ENCODE measurements around the gene ALKAL2.

The ALKAL2 gene

DNA sequence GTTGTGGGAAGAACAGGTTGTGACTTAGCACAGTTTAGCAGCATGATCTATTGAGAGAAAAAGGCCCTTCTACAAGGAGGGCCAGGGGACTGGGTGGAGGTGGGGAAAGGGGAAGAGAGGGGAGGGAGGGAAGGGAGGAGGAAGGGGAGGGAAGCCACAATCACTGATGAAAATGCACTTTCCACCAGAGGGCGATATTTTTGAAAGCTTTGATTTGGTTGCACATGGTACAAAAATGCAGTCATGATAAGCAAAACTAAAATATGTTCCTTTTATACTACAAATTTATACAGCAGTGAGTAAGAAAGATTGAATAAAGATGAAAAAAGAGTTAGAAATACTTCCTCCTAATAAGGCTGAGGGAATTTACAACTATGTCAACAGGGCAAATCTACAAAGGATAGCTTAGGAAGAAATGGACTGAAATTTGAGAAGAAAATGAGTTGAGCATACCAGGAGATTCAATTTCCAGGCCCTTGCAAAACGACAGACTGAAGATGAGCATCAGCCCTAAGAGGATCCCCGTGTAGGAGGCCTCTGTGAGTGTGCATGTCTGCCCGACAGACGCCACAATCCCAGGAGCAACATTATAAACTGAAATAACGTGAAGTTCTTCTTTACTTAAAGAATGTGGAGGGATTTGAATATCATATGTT is 41.3 kb downstream of the ALKAL2 start:
- Histone ChIP-seq H3K36me3 (ENCODE audit: control insufficient read depth in 4 of 4, insufficient read depth in 4 of 4, low read length in 3 of 4) (peaks cover 6 to 41% (median 22%) of the 10 kb centered on the region in 4 experiments), H3K27ac (ENCODE audit: insufficient read depth in 1 of 2, low read depth in 1 of 2, low read length in 2 of 2, poor library complexity in 1 of 2, severe bottlenecking in 2 of 2) (no peak overlapping the region), H3K27me3 (replicated peaks in 2 of 5; ENCODE audit: control insufficient read depth in 4 of 5, insufficient read depth in 5 of 5, low read length in 4 of 5) (no peaks in the 10 kb centered on the region), H3K9me3 (ENCODE audit: control extremely low read depth in 1 of 5, control insufficient read depth in 4 of 5, insufficient read depth in 2 of 5, low read depth in 1 of 5, low read length in 4 of 5) (peaks cover 0 to 8% (median under 1%) of the 10 kb centered on the region in 5 experiments), H3K4me1 (ENCODE audit: control extremely low read depth in 1 of 4, control insufficient read depth in 4 of 4, insufficient read depth in 4 of 4, low read length in 3 of 4) (no peaks in the 10 kb centered on the region), H3K4me3 (ENCODE audit: control insufficient read depth in 1 of 7, extremely low read depth in 1 of 7, insufficient read depth in 4 of 7, low read depth in 2 of 7, low read length in 6 of 7) (no peak overlapping the region)
- DNase-seq: peak; percentile 77 to 88 (median 82)
- 83% methylated on average over 5 of the region's 6 CpGs for WGBS (ENCODE audit: insufficient coverage)
- CTCF ChIA-PET: interaction anchor here (0.6 to 3.0 kb wide), 10 partner anchors 9 to 420 kb away, joined by 3 to 23 read pairs (median 4); no protein-coding TSS in a partner anchor
- POLR2A ChIA-PET: no interaction called here

DNA sequence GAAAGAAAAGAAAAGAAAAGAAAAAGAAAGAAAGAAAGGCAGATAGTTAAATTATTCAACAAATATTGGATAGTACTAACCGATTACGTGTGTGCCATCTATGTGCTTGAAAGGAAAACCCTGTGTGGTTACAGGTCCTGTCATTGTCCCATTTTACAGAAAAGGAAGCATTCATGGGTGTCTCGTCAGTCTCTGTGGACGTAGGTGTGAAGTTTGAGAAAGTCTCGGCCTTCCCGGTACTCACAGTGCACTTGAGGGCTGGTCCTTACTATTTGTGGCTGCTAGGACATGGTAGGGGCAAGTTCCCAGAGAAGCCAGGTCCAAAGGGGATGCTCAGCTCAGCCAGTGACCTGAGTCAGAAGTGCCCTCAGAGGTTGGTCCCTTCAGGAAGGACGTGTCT is 43.3 kb downstream of the ALKAL2 start:
- Histone ChIP-seq H3K4me1 (ENCODE audit: control extremely low read depth in 1 of 4, control insufficient read depth in 4 of 4, insufficient read depth in 4 of 4, low read length in 3 of 4) (no peaks in the 10 kb centered on the region), H3K27me3 (replicated peaks in 2 of 5; ENCODE audit: control insufficient read depth in 4 of 5, insufficient read depth in 5 of 5, low read length in 4 of 5) (no peaks in the 10 kb centered on the region), H3K27ac (ENCODE audit: insufficient read depth in 1 of 2, low read depth in 1 of 2, low read length in 2 of 2, poor library complexity in 1 of 2, severe bottlenecking in 2 of 2) (no peak overlapping the region), H3K9me3 (ENCODE audit: control extremely low read depth in 1 of 5, control insufficient read depth in 4 of 5, insufficient read depth in 2 of 5, low read depth in 1 of 5, low read length in 4 of 5) (peaks cover 0 to 11% (median 3%) of the 10 kb centered on the region in 5 experiments), H3K36me3 (ENCODE audit: control insufficient read depth in 4 of 4, insufficient read depth in 4 of 4, low read length in 3 of 4) (peaks cover 9 to 44% (median 22%) of the 10 kb centered on the region in 4 experiments), H3K4me3 (ENCODE audit: control insufficient read depth in 1 of 7, extremely low read depth in 1 of 7, insufficient read depth in 4 of 7, low read depth in 2 of 7, low read length in 6 of 7) (no peak overlapping the region)
- 100% methylated on average over 7 of the region's 7 CpGs for WGBS (ENCODE audit: insufficient coverage)
- POLR2A ChIA-PET: no interaction called here
- no peak for DNase-seq
- CTCF ChIA-PET: interaction anchor here (1.5 kb wide), 1 partner anchor 418 kb away, joined by 5 read pairs; no protein-coding TSS in a partner anchor

DNA sequence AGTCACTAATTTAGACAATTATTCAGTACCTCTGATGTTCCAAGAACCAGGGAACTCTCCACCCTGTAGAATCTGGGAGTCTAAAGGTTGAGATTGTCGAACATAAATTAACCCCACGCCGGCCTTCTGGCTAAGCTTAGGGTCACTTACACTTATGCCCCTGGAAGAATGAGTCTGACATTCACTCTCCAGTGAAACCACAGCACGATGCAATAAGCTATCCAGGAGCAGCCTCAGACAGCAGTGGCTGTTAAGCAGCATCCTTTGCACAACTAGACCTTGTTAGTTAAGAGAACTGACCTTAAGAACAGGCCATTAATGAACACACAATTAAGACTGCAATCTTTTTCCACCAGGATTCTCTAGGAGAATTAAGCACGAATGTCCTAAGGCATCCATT is 49.0 kb downstream of the ALKAL2 start:
- Histone ChIP-seq H3K27me3 (replicated peaks in 2 of 5; ENCODE audit: control insufficient read depth in 4 of 5, insufficient read depth in 5 of 5, low read length in 4 of 5) (no peaks in the 10 kb centered on the region), H3K27ac (ENCODE audit: insufficient read depth in 1 of 2, low read depth in 1 of 2, low read length in 2 of 2, poor library complexity in 1 of 2, severe bottlenecking in 2 of 2) (no peak overlapping the region), H3K4me3 (ENCODE audit: control insufficient read depth in 1 of 7, extremely low read depth in 1 of 7, insufficient read depth in 4 of 7, low read depth in 2 of 7, low read length in 6 of 7) (no peak overlapping the region), H3K36me3 (ENCODE audit: control insufficient read depth in 4 of 4, insufficient read depth in 4 of 4, low read length in 3 of 4) (peaks cover 5 to 35% (median 11%) of the 10 kb centered on the region in 4 experiments), H3K9me3 (ENCODE audit: control extremely low read depth in 1 of 5, control insufficient read depth in 4 of 5, insufficient read depth in 2 of 5, low read depth in 1 of 5, low read length in 4 of 5) (peaks cover 0 to 11% (median 3%) of the 10 kb centered on the region in 5 experiments), H3K4me1 (ENCODE audit: control extremely low read depth in 1 of 4, control insufficient read depth in 4 of 4, insufficient read depth in 4 of 4, low read length in 3 of 4) (peaks cover 0 to 10% (median 1%) of the 10 kb centered on the region in 4 experiments)
- CTCF ChIA-PET: interaction anchor here (1.1 to 1.5 kb wide), 3 partner anchors 10 to 35 kb away, joined by 3 to 4 read pairs (median 3); no protein-coding TSS in a partner anchor
- DNase-seq: no peak
- POLR2A ChIA-PET: no interaction called here
- WGBS (ENCODE audit: insufficient coverage): 96% methylated on average over 4 of the region's 5 CpGs

GRCh38 chr2:238431-238830 is 49.5 kb downstream of the ALKAL2 start:
- H3K4me3 ChIP-seq (ENCODE audit: control insufficient read depth in 1 of 7, extremely low read depth in 1 of 7, insufficient read depth in 4 of 7, low read depth in 2 of 7, low read length in 6 of 7): no peak overlapping the region
- H3K4me1 ChIP-seq (ENCODE audit: control extremely low read depth in 1 of 4, control insufficient read depth in 4 of 4, insufficient read depth in 4 of 4, low read length in 3 of 4): peaks cover 0 to 10% (median 1%) of the 10 kb centered on the region in 4 experiments
- WGBS (ENCODE audit: insufficient coverage): 100% methylated on average over 3 of the region's 3 CpGs
- DNase-seq: no peak
- no peak overlapping the region for H3K27ac ChIP-seq (ENCODE audit: insufficient read depth in 1 of 2, low read depth in 1 of 2, low read length in 2 of 2, poor library complexity in 1 of 2, severe bottlenecking in 2 of 2)
- H3K27me3 ChIP-seq (replicated peaks in 2 of 5; ENCODE audit: control insufficient read depth in 4 of 5, insufficient read depth in 5 of 5, low read length in 4 of 5): no peaks in the 10 kb centered on the region
- peaks cover 0 to 11% (median 3%) of the 10 kb centered on the region in 5 experiments for H3K9me3 ChIP-seq (ENCODE audit: control extremely low read depth in 1 of 5, control insufficient read depth in 4 of 5, insufficient read depth in 2 of 5, low read depth in 1 of 5, low read length in 4 of 5)
- ChIA-PET POLR2A (no interaction called here), CTCF (interaction anchor here (1.1 to 1.5 kb wide), 4 partner anchors 10 to 396 kb away, joined by 3 to 4 read pairs (median 4); no protein-coding TSS in a partner anchor)
- peaks cover 4 to 33% (median 6%) of the 10 kb centered on the region in 4 experiments for H3K36me3 ChIP-seq (ENCODE audit: control insufficient read depth in 4 of 4, insufficient read depth in 4 of 4, low read length in 3 of 4)

DNA sequence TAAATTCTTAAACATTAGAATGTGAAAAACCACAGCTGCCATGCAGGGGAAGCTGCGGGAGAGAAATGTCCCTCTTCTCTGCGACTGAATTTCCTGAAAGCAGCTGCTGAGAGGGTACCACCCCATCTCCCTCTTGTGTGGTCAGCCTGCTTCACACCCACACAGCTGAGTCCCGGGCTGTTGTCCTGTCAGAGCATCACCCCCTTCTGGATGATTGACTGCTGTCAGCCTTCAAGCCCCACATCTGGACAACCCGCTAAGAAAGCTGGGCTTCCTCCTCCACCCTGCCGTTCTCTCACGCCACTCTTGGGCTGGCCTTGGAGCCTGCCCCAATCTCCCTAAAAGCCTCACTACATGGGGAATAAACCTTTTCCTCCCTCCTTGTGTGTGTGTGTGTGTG is 50.0 kb downstream of the ALKAL2 start:
- H3K9me3 ChIP-seq (ENCODE audit: control extremely low read depth in 1 of 5, control insufficient read depth in 4 of 5, insufficient read depth in 2 of 5, low read depth in 1 of 5, low read length in 4 of 5): peaks cover 0 to 7% (median 3%) of the 10 kb centered on the region in 5 experiments
- CTCF ChIA-PET: interaction anchor here (1.3 to 1.5 kb wide), 3 partner anchors 10 to 397 kb away, joined by 4 to 6 read pairs (median 4); no protein-coding TSS in a partner anchor
- H3K4me1 ChIP-seq (ENCODE audit: control extremely low read depth in 1 of 4, control insufficient read depth in 4 of 4, insufficient read depth in 4 of 4, low read length in 3 of 4): peaks cover 0 to 10% (median 1%) of the 10 kb centered on the region in 4 experiments
- POLR2A ChIA-PET: no interaction called here
- 24% methylated on average over 4 of the region's 6 CpGs for WGBS (ENCODE audit: insufficient coverage)
- peak in 2 of 3 donors; percentile 26 to 39 for DNase-seq
- no peak overlapping the region for H3K4me3 ChIP-seq (ENCODE audit: control insufficient read depth in 1 of 7, extremely low read depth in 1 of 7, insufficient read depth in 4 of 7, low read depth in 2 of 7, low read length in 6 of 7)
- no peak overlapping the region for H3K27ac ChIP-seq (ENCODE audit: insufficient read depth in 1 of 2, low read depth in 1 of 2, low read length in 2 of 2, poor library complexity in 1 of 2, severe bottlenecking in 2 of 2)
- H3K27me3 ChIP-seq (replicated peaks in 2 of 5; ENCODE audit: control insufficient read depth in 4 of 5, insufficient read depth in 5 of 5, low read length in 4 of 5): no peaks in the 10 kb centered on the region
- H3K36me3 ChIP-seq (ENCODE audit: control insufficient read depth in 4 of 4, insufficient read depth in 4 of 4, low read length in 3 of 4): peaks cover 2 to 31% (median 5%) of the 10 kb centered on the region in 4 experiments

DNA sequence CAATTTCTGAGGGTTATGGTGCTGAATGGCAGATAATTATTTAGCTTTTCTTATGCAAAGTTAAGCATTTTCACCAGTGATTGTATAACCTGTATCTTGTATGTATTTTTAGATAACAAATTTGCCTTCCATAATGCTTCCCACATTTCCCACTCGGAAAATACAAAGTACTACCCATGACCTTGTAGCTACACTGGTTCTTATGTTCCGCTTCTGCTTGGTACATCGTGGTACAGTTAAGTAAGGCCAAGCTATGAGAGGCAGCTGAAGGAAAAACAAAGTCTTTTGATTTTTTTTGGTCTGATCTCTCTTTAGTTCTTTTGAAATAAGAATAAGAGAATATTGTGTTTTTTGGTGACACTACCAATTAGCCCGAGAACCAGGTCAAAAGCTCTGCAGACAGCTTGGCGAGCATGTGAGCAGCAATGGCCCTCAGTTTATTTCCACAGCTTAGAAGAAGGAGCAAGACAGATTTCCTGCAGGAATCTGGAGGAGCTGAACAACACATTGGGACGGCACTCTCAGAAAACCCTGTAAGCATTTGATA is 50.8 kb downstream of the ALKAL2 start:
- POLR2A ChIA-PET: no interaction called here
- peaks cover 2 to 23% (median 5%) of the 10 kb centered on the region in 4 experiments for H3K36me3 ChIP-seq (ENCODE audit: control insufficient read depth in 4 of 4, insufficient read depth in 4 of 4, low read length in 3 of 4)
- CTCF ChIA-PET: interaction anchor here (1.3 to 1.4 kb wide), 2 partner anchors 10 to 398 kb away, joined by 4 to 6 read pairs; no protein-coding TSS in a partner anchor
- H3K9me3 ChIP-seq (ENCODE audit: control extremely low read depth in 1 of 5, control insufficient read depth in 4 of 5, insufficient read depth in 2 of 5, low read depth in 1 of 5, low read length in 4 of 5): peaks cover 0 to 3% (median 0%) of the 10 kb centered on the region in 5 experiments
- DNase-seq: no peak
- no peak overlapping the region for H3K4me3 ChIP-seq (ENCODE audit: control insufficient read depth in 1 of 7, extremely low read depth in 1 of 7, insufficient read depth in 4 of 7, low read depth in 2 of 7, low read length in 6 of 7)
- H3K27ac ChIP-seq (ENCODE audit: insufficient read depth in 1 of 2, low read depth in 1 of 2, low read length in 2 of 2, poor library complexity in 1 of 2, severe bottlenecking in 2 of 2): no peak overlapping the region
- no peaks in the 10 kb centered on the region for H3K27me3 ChIP-seq (replicated peaks in 2 of 5; ENCODE audit: control insufficient read depth in 4 of 5, insufficient read depth in 5 of 5, low read length in 4 of 5)
- peaks cover 0 to 10% (median 1%) of the 10 kb centered on the region in 4 experiments for H3K4me1 ChIP-seq (ENCODE audit: control extremely low read depth in 1 of 4, control insufficient read depth in 4 of 4, insufficient read depth in 4 of 4, low read length in 3 of 4)
- 98% methylated on average over 4 of the region's 6 CpGs for WGBS (ENCODE audit: insufficient coverage)

DNA sequence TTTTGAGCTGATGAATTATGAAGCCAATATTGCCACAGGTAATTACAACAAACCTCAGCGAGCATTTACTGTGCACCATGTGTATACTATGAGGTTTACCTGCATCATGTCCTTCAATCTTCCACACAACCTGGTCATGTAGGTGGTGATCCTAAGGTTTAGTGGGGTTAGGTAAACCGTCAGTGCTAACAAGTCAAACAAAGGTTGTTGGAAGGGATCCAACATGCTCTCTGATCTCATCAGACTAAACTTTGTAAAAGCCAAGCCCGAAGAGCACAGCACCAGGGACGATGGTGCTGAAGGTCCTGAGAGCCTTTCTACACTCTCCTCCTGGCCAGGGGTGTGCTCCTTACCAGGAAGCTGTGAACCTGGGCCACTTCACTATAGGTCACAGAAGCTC is 53.5 kb downstream of the ALKAL2 start:
- CTCF ChIA-PET: no interaction called here
- POLR2A ChIA-PET: interaction anchor here (0.6 kb wide), 1 partner anchor 409 kb away, joined by 6 read pairs; no protein-coding TSS in a partner anchor
- Histone ChIP-seq H3K27me3 (replicated peaks in 2 of 5; ENCODE audit: control insufficient read depth in 4 of 5, insufficient read depth in 5 of 5, low read length in 4 of 5) (no peaks in the 10 kb centered on the region), H3K9me3 (ENCODE audit: control extremely low read depth in 1 of 5, control insufficient read depth in 4 of 5, insufficient read depth in 2 of 5, low read depth in 1 of 5, low read length in 4 of 5) (no peaks in the 10 kb centered on the region), H3K36me3 (ENCODE audit: control insufficient read depth in 4 of 4, insufficient read depth in 4 of 4, low read length in 3 of 4) (peaks cover 2 to 25% (median 6%) of the 10 kb centered on the region in 4 experiments), H3K4me3 (ENCODE audit: control insufficient read depth in 1 of 7, extremely low read depth in 1 of 7, insufficient read depth in 4 of 7, low read depth in 2 of 7, low read length in 6 of 7) (no peak overlapping the region), H3K27ac (ENCODE audit: insufficient read depth in 1 of 2, low read depth in 1 of 2, low read length in 2 of 2, poor library complexity in 1 of 2, severe bottlenecking in 2 of 2) (no peak overlapping the region), H3K4me1 (ENCODE audit: control extremely low read depth in 1 of 4, control insufficient read depth in 4 of 4, insufficient read depth in 4 of 4, low read length in 3 of 4) (peaks cover 0 to 10% (median 1%) of the 10 kb centered on the region in 4 experiments)
- no peak for DNase-seq
- 96% methylated on average over 4 of the region's 4 CpGs for WGBS (ENCODE audit: insufficient coverage)

Data from common myeloid progenitor, CD34-positive (primary cell).